PC-3 (cell line): Measurements from ENCODE around the gene TNNC2. TPM values are rescaled to one million over a fixed set of nuclear protein-coding genes. Genes with fewer than 3 reads are reported as not detected.
A peak's percentile ranks its signal among the peaks of the same experiment; 100 is the strongest.
"Not testable (repeated sequence)": the region's sequence is repeated elsewhere in the genome, so short reads cannot be mapped to it uniquely, and the experiment has no call there.

Experiments
- ATAC-seq: fragments of 200-7000 bp; cut with Tn5 transposase; 2 replicates; pipeline ENCODE4 v1.9.1; 2020; ENCODE audit warnings: mild to moderate bottlenecking, moderate library complexity
- BruUV-seq: library from RNA; stranded (reverse); fragments of 400-500 nt; replicated peaks from 2 replicates; lab custom pipeline; 2021; lab: Mats Ljungman, UMichigan
- CTCF ChIA-PET: fragments of 300-600 bp; sonication (Branson Sonifier 250); formaldehyde crosslinking; loops from one replicate; lab custom pipeline; 2022; ENCODE audit warnings: antibody characterized with exemption; lab: Charles Lee
- POLR2A ChIA-PET: fragments of 300-600 bp; sonication (Branson Sonifier 250); formaldehyde crosslinking; loops from one replicate; lab custom pipeline; 2022; ENCODE audit warnings: antibody characterized with exemption; ENCODE audit not compliant: unreplicated experiment; lab: Charles Lee
- DNase-seq: peaks from one replicate; pipeline ENCODE4 v3.0.0-alpha.2; 2015
- H2AFZ ChIP-seq: fragments of 300-600 bp; sonication (generic); 2 replicates; pipeline ENCODE4 v1.6.0; 2016; ENCODE audit warnings: antibody characterized with exemption, low read length
- H3F3A ChIP-seq: fragments of 300-600 bp; sonication (generic); one replicate; pipeline ENCODE4 v1.6.0; 2017; ENCODE audit warnings: antibody characterized with exemption, low read length, control low read depth, mild to moderate bottlenecking; ENCODE audit not compliant: unreplicated experiment
- H3K27ac ChIP-seq: fragments of 300-600 bp; sonication (generic); 2 replicates; pipeline ENCODE4 v1.5.1; 2016; ENCODE audit warnings: mild to moderate bottlenecking, low read length
- H3K27me3 ChIP-seq: fragments of 300-600 bp; sonication (generic); 2 replicates; pipeline ENCODE4 v1.6.1; 2016; ENCODE audit warnings: low read length, mixed read lengths
- H3K36me3 ChIP-seq: fragments of 300-600 bp; sonication (generic); 2 replicates; pipeline ENCODE4 v1.6.1; 2016; ENCODE audit warnings: low read depth, mixed run types, low read length, mixed read lengths
- H3K4me1 ChIP-seq: fragments of 300-600 bp; sonication (generic); 2 replicates; pipeline ENCODE4 v1.5.1; 2016; ENCODE audit warnings: low read length; ENCODE audit not compliant: insufficient read depth
- H3K4me2 ChIP-seq: fragments of 300-600 bp; sonication (generic); 2 replicates; pipeline ENCODE4 v1.6.0; 2016; ENCODE audit warnings: low read length
- H3K4me3 ChIP-seq: fragments of 300-600 bp; sonication (generic); 2 replicates; pipeline ENCODE4 v1.5.1; 2016; ENCODE audit warnings: mild to moderate bottlenecking, low read length, mixed read lengths
- H3K79me2 ChIP-seq: fragments of 300-600 bp; sonication (generic); 2 replicates; pipeline ENCODE4 v1.6.1; 2017; ENCODE audit warnings: low read length, mixed read lengths
- H3K9ac ChIP-seq: fragments of 300-600 bp; sonication (generic); 2 replicates; pipeline ENCODE4 v1.6.0; 2016; ENCODE audit warnings: mild to moderate bottlenecking, low read length
- H3K9me2 ChIP-seq: fragments of 300-600 bp; sonication (generic); replicated peaks from 2 replicates; pipeline ENCODE4 v1.6.1; 2016; ENCODE audit warnings: mixed run types, low read length, mixed read lengths
- H3K9me3 ChIP-seq: fragments of 300-600 bp; sonication (generic); 2 replicates; pipeline ENCODE4 v1.6.1; 2016; ENCODE audit warnings: low read length, mixed read lengths
- H4K20me1 ChIP-seq: fragments of 300-600 bp; sonication (generic); 2 replicates; pipeline ENCODE4 v1.6.1; 2016; ENCODE audit warnings: low read length, mixed read lengths
- EZH2 ChIP-seq: fragments of 300-600 bp; sonication (generic); IDR thresholded peaks from one replicate; pipeline ENCODE4 v1.6.1; 2017; ENCODE audit warnings: antibody characterized with exemption, mild to moderate bottlenecking, low read length; ENCODE audit not compliant: unreplicated experiment
- EZH2phosphoT487 ChIP-seq: fragments of 300-600 bp; sonication (generic); IDR thresholded peaks from 2 replicates; pipeline ENCODE4 v1.6.1; 2018; ENCODE audit warnings: mild to moderate bottlenecking, antibody characterized with exemption, low read length, borderline replicate concordance
- intact Hi-C: fragments of 100-400 bp; cut with micrococcal nuclease; formaldehyde crosslinking; loops from 2 replicates; pipeline ENCODE4 v1.9.0; 2023
- total RNA-seq: library from RNA; depleted of rRNA; stranded (reverse); fragments of >200 nt; gene quantifications from 2 replicates; pipeline ENCODE4 v1.2.3, GENCODE V29; 2014
- TF ChIP-seq, protein P1 (sequence below): fragments of 300-600 bp; sonication (generic); conservative IDR thresholded peaks from 2 replicates; pipeline ENCODE4 v1.5.1; 2017; ENCODE audit warnings: antibody characterized with exemption, low read depth, mild to moderate bottlenecking, low read length

Gene TNNC2
- total RNA-seq, 1 experiment from 2014 or later, result not detected

DNA sequence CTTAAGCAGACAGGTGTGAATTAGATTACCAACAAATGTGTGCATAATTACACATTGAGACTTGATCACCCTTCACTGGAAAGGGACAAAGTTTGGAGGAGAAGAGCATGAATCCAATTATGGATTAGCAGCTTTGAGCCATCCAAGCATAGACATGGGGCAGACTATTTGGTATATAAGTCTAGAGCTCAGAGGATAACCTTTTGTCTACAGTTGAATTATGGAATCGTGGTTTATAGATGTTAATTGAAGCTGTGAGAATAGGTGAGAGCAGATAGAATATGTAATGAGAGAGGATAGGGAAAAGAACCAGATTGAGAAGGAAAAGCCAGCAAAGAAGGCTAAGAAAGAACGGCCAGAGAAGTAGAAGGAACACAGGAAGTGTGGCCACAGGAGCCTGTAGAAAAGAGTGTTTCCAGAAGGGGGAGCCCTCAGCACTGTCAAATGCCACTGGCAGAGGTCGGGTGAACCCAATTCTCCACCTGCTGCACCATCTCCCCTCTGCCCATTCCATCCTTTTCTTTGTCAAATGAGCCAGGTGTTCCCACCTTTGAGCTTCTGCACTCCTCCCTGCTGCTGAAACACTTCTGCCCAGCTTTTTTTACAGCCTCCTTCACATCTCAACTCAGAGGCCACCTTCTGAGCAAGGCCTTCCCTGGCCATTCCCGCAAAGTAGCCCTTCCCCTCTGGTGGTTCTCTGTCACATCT is 28.0 kb downstream of the TNNC2 start:
- BruUV-seq, result no TSS peak

DNA sequence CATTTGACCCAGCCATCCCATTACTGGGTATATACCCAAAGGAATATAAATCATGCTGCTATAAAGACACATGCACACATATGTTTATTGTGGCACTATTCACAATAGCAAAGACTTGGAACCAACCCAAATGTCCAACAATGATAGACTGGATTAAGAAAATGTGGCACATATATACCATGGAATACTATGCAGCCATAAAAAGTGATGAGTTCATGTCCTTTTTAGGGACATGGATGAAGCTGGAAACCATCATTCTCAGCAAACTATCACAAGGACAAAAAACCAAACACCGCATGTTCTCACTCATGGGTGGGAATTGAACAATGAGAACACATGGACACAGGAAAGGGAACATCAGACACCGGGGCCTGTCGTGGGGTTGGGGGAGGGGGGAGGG is 29.2 kb downstream of the TNNC2 start:
- not testable (repeated sequence) for H3K9me3 ChIP-seq

More for the DNA sequence above, 28.0 kb downstream of the TNNC2 start:
- no peaks in the 10 kb centered on the region for H3K9me3 ChIP-seq
- no peak overlapping the region for H3K9ac ChIP-seq
- H3K4me3 ChIP-seq, result no peak overlapping the region
- H3K36me3 ChIP-seq, result peaks cover 43% of the 10 kb centered on the region
- H3F3A ChIP-seq, result no peaks in the 10 kb centered on the region
- H3K4me2 ChIP-seq, result no peak overlapping the region
- 0 out of 2 replicates have a peak, but pooled peaks cover under 1% of the 10 kb centered on the region for H3K4me1 ChIP-seq
- DNase-seq, result peak; percentile 82
- no peak overlapping the region for H2AFZ ChIP-seq
- ChIA-PET CTCF (interaction anchor here (0.5 to 0.9 kb wide), 3 partner anchors 23 to 39 kb away, joined by 3 to 5 read pairs (median 3); partner anchors contain the start of gene SNX21), POLR2A (no interaction called here)
- peak; percentile 88 for ATAC-seq
- H3K9me2 ChIP-seq, result no peaks in the 10 kb centered on the region
- H3K27ac ChIP-seq, result peak overlapping the region; percentile 11
- no peaks in the 10 kb centered on the region for H4K20me1 ChIP-seq
- TF ChIP-seq EZH2phosphoT487, result no peak
- TF ChIP-seq EZH2, result no peak
- TF ChIP-seq, protein P1, sequence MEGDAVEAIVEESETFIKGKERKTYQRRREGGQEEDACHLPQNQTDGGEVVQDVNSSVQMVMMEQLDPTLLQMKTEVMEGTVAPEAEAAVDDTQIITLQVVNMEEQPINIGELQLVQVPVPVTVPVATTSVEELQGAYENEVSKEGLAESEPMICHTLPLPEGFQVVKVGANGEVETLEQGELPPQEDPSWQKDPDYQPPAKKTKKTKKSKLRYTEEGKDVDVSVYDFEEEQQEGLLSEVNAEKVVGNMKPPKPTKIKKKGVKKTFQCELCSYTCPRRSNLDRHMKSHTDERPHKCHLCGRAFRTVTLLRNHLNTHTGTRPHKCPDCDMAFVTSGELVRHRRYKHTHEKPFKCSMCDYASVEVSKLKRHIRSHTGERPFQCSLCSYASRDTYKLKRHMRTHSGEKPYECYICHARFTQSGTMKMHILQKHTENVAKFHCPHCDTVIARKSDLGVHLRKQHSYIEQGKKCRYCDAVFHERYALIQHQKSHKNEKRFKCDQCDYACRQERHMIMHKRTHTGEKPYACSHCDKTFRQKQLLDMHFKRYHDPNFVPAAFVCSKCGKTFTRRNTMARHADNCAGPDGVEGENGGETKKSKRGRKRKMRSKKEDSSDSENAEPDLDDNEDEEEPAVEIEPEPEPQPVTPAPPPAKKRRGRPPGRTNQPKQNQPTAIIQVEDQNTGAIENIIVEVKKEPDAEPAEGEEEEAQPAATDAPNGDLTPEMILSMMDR, result peak; percentile 90
- intact Hi-C loops, result loop anchor here (2.0 kb wide), 1 partner anchor 14 kb away; the partner anchor contains the start of gene UBE2C
- H3K79me2 ChIP-seq, result peaks cover 5% of the 10 kb centered on the region; the same call in 1 of the 2 replicates
- no peaks in the 10 kb centered on the region for H3K27me3 ChIP-seq

DNA sequence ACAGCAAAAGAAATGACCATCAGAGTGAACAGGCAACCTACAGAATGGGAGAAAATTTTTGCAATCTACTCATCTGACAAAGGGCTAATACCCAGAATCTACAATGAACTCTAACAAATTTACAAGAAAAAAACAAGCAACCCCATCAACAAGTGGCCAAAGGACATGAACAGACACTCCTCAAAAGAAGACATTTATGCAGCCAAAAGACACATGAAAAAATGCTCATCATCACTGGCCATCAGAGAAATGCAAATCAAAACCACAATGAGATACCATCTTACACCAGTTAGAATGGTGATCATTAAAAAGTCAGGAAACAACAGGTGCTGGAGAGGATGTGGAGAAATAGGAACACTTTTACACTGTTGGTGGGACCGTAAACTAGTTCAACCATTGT is 29.6 kb downstream of the TNNC2 start:
- H3K4me3 ChIP-seq, H3K27me3 ChIP-seq, H3F3A ChIP-seq, BruUV-seq, H2AFZ ChIP-seq, H4K20me1 ChIP-seq, intact Hi-C loops, DNase-seq, ATAC-seq, CTCF ChIA-PET, H3K27ac ChIP-seq, H3K9ac ChIP-seq, H3K4me2 ChIP-seq, H3K9me3 ChIP-seq, POLR2A ChIA-PET, H3K9me2 ChIP-seq: not testable (repeated sequence)
- Histone ChIP-seq H3K4me1 (peaks cover 13% of the 10 kb centered on the region), H3K79me2 (peaks cover 20% of the 10 kb centered on the region), H3K36me3 (peaks cover 33% of the 10 kb centered on the region)

More for the DNA sequence above, 29.2 kb downstream of the TNNC2 start:
- H3K27ac ChIP-seq, H3K4me2 ChIP-seq, H3K9me2 ChIP-seq, POLR2A ChIA-PET, H3F3A ChIP-seq, CTCF ChIA-PET, DNase-seq, BruUV-seq, H4K20me1 ChIP-seq, H2AFZ ChIP-seq, H3K9ac ChIP-seq, H3K4me3 ChIP-seq, H3K27me3 ChIP-seq, H3K4me1 ChIP-seq, ATAC-seq: not testable (repeated sequence)
- Histone ChIP-seq H3K36me3 (peaks cover 38% of the 10 kb centered on the region), H3K79me2 (peaks cover 15% of the 10 kb centered on the region)
- intact Hi-C loops, result loop anchor here (2.0 kb wide), 1 partner anchor 15 kb away; the partner anchor contains the start of gene UBE2C
